HG02610 (cell line): Measurements from ENCODE around the gene CCM2.

Experiments
- ATAC-seq: cut with Tn5 transposase; IDR thresholded peaks from one replicate; pipeline ENCODE4 v1.9.1; 2021; ENCODE audit warnings: mild to moderate bottlenecking, moderate library complexity; ENCODE audit not compliant: unreplicated experiment

The CCM2 gene

DNA sequence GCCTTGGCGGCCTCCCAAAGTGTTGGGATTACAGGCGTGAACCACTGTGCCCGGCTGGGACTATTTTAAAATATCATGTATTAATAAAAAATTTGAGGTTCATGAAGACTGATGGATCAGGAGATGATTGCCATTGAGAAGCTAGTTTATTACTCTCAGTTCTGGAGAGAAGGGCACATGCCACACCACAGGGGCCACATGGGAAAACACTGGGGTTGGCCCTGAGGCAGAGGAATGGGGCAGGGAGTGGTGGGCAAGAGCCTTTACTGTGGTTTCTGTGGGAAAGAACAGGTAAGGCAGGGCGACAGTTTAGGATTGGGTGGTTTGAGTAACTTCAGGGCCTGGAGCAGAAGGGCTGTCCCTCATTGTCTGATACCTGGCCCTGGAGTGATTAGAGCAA, 118.3 kb downstream of the CCM2 start:
- ATAC-seq: no peak

DNA sequence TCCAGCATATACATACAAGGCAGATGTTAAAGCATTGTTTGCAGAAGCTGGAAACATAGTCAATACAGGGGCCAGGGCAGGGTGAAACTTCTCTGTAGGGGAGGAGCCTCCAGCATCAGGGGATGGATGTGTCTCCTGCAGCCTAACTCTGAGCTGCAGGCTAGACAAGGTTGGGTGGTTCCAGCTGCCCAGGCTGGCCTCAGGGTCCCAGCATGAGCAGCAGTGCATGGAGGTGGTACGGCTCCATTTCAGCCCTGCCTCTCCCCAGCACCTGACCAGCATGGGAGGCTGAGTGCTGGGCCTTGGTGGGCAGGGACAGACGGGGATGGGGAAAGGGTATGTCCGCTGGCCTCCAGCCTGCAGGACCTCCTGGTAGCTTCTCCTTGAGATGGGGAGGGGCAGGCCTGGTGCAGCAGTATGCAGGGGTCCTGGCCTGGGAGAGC, 118.9 kb downstream of the CCM2 start:
- no peak for ATAC-seq

DNA sequence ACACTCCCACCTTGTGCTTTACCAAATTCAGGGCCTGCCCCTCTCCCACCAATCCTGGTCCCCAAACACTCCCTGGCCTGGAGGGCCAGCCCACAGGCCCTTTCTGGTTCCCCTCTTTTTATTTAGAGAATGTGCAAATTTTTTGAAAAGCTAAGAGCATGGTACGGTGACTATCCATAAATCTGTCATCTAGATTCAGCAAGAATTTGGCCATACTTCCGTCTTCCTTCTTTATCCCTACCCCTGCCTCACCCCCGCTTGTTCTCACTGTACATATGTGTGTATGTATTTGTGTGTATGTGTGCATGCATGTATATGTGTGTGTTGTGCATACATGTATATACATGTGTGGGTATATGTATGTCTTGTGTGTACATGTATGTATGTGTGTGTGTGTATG, 119.5 kb downstream of the CCM2 start:
- no peak for ATAC-seq

DNA sequence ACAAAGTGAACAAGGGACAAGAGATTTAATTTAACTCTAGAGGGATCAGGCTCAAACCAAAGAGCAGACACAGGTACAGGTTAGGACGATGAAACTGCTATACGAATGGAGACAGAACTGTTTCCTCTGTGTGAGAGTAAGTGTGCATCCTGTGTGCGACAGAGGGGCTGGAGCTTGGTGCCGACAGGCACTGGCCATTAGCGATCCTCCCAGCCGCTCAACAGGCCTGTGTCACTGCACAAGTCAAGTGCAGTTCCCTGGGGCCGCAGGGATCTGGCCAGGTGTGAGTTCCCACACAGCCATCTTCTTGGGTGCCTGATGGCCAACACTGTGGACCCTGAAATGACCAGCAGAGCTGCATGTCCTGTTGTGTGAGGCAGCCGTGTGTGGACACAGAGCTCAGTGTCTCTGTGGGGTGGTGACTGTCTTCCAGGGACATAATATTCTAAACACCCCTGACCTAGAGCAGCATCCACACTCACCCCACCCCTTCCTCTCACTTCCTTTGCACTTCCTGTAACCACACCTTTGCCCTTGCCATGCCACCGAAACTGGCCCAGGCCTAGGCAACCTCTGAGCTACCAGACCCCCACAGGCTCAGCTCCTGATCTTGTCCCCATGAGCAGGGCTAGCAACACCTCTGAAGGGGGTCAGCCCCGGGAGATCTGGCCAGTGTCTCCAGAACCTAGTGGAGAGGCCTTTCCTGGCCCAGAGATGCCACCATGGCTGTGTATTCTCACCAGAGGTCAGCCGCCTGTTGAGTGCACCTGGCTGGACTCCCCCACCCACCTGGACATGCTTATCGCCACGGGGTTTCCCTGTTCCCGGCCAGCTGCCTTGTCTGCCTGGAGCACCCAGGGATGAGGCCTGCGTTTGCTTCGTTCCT, 123.2 kb downstream of the CCM2 start:
- ATAC-seq: no peak

DNA sequence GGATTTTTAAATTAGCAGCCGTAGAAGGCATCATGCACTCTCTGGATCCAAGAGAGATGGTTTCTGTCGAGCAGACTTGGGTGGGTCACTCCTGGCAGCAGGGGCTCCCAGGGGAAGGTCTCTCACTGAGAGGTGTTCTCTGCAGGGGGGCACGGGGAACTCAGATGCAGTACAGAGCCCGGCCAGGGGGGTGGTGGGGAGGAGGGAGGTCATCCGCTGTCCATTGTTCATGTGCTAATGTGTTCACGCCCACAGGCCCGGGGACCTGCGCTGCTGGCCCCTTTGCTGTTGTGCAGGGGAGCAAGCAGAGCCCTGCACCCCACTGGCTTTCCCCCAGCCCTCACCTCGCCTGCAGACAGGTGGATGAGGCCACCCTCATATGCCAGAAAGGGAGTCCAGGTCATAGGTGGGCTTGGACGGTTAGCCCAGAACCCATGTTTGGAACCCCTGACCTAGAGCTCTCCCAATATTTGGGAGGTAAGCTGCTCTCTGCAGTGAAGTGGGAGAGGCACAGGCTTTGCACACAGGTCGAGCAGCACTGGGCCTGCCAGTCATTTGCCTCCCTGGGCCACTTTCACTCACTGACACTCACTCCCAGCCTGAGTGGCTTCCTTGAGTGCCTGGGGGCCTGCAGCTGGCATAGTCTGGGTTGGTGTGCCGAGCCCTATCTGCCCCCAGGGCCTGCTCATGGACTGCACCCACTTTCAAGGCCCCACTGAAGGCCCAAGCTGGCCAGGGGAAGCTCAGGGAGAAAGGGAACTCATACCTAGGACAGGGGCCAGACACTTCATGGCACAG, 124.1 kb downstream of the CCM2 start:
- ATAC-seq: no peak

DNA sequence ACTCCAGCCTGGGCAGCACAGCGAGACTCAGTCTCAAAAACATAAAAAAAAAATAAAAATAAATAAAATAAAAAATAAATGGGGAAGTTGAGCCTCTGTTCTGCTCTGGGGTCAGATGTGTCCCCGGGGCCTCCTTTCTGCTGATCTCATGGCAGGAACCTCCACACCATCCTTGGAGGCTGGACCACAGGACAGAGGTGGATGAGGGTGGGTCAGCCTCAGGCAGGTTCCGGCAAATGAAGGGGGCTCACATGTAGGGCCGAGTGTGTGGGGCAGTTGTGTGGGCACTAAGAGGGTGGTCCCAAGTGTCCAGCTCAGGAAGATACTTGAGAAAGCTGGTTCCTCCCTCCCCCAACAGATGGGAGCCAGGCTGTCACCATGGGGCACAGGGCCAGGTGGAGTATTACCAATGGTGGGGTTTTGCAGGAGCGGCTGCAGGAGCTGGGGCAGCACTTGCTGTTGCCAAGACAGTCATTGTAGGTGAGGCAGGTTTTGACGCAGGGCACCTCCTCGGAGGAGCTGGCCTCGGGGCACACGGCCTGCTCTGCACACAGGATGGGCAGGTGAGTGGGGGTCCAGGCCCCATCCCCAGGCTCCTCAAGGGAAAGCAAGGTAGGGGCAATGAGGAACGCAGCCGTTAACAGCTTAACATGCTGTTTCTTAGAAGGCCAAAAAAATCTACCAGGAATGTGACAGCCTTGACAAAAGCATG, 125.3 kb downstream of the CCM2 start:
- ATAC-seq: no peak
